Endodermal cell (in vitro differentiated cells): ENCODE measurements around the gene METRN. TPM values are rescaled to one million over a fixed set of nuclear protein-coding genes. Genes with fewer than 3 reads are reported as not detected.
A peak's percentile ranks its signal among the peaks of the same experiment; 100 is the strongest.

Experiments
- DNase-seq: peaks from one replicate; pipeline ENCODE4 v3.0.0-alpha.2; 2017
- H3K27ac ChIP-seq: 2 replicates; pipeline ENCODE4 v1.5.1; 2013; ENCODE audit warnings: mild to moderate bottlenecking, low read depth, low read length, moderate library complexity
- H3K27me3 ChIP-seq: 2 replicates; pipeline ENCODE4 v1.6.1; 2013; ENCODE audit warnings: mild to moderate bottlenecking, low read length, moderate library complexity; ENCODE audit not compliant: insufficient read depth, control insufficient read depth, poor library complexity, severe bottlenecking
- H3K36me3 ChIP-seq: 2 replicates; pipeline ENCODE4 v1.7.0; 2013; ENCODE audit warnings: mild to moderate bottlenecking, low read length, moderate library complexity; ENCODE audit not compliant: control insufficient read depth, insufficient read depth
- H3K4me1 ChIP-seq: one replicate; pipeline ENCODE4 v1.7.0; 2013; ENCODE audit warnings: low read length; ENCODE audit not compliant: control insufficient read depth, insufficient read depth
- H3K4me3 ChIP-seq: 2 replicates; pipeline ENCODE4 v1.5.1; 2013; ENCODE audit warnings: mild to moderate bottlenecking, low read length, moderate library complexity
- H3K9ac ChIP-seq: 2 replicates; pipeline ENCODE4 v1.6.1; 2013; ENCODE audit warnings: mild to moderate bottlenecking, low read length, moderate library complexity; ENCODE audit not compliant: poor library complexity, severe bottlenecking; ENCODE audit errors: extremely low read depth
- H3K9me3 ChIP-seq: 2 replicates; pipeline ENCODE4 v1.6.1; 2013; ENCODE audit warnings: mild to moderate bottlenecking, low read length, moderate library complexity; ENCODE audit not compliant: control insufficient read depth
- H3K27ac Mint-ChIP-seq: 2 replicates; pipeline ENCODE4 v1.8.0; 2020; ENCODE audit warnings: mixed read lengths
- H3K27me3 Mint-ChIP-seq: 2 replicates; pipeline ENCODE4 v1.8.0; 2021; ENCODE audit warnings: mild to moderate bottlenecking, mixed read lengths; ENCODE audit not compliant: insufficient read depth
- H3K36me3 Mint-ChIP-seq: 2 replicates; pipeline ENCODE4 v1.8.0; 2020; ENCODE audit warnings: low read depth, mixed read lengths
- H3K4me1 Mint-ChIP-seq: 2 replicates; pipeline ENCODE4 v1.8.0; 2020; ENCODE audit warnings: mixed read lengths
- H3K4me3 Mint-ChIP-seq: 2 replicates; pipeline ENCODE4 v1.8.0; 2020; ENCODE audit warnings: mild to moderate bottlenecking, moderate library complexity, mixed read lengths
- H3K9me3 Mint-ChIP-seq: 2 replicates; pipeline ENCODE4 v1.8.0; 2020; ENCODE audit warnings: mild to moderate bottlenecking, mixed read lengths
- WGBS, 2 experiments: methylation state at CpG; one replicate each; pipeline versions ENCODE4 v1.1.5 to v1.1.7; 2013; ENCODE audit warnings: missing lambda C conversion rate in 2 of 2, mixed read lengths in 1 of 2; ENCODE audit not compliant: insufficient coverage in 1 of 2, insufficient read length in 1 of 2; 5-methylcytosine and 5-hydroxymethylcytosine counted together
- total RNA-seq, 2 donors: library from RNA; stranded (reverse); fragmentation: NEBNext Ultra II Directional in 1 of 2; extraction: Animal tissue kit (Norgen Biotek cat#: 25700) in 1 of 2; gene quantifications; 2 replicates in 1 of 2; 3 replicates in 1 of 2; pipeline ENCODE4 v1.2.1, GENCODE V29; 2021
- TF ChIP-seq, protein P1 (sequence below): fragments of 200-600 bp; sonication (generic); conservative IDR thresholded peaks from 2 replicates; pipeline ENCODE4 v1.5.0; 2021; ENCODE audit warnings: antibody characterized with exemption, mild to moderate bottlenecking

Gene METRN
- total RNA-seq, 2 donors from 2014 or later: 33.4 to 38.5 TPM

DNA sequence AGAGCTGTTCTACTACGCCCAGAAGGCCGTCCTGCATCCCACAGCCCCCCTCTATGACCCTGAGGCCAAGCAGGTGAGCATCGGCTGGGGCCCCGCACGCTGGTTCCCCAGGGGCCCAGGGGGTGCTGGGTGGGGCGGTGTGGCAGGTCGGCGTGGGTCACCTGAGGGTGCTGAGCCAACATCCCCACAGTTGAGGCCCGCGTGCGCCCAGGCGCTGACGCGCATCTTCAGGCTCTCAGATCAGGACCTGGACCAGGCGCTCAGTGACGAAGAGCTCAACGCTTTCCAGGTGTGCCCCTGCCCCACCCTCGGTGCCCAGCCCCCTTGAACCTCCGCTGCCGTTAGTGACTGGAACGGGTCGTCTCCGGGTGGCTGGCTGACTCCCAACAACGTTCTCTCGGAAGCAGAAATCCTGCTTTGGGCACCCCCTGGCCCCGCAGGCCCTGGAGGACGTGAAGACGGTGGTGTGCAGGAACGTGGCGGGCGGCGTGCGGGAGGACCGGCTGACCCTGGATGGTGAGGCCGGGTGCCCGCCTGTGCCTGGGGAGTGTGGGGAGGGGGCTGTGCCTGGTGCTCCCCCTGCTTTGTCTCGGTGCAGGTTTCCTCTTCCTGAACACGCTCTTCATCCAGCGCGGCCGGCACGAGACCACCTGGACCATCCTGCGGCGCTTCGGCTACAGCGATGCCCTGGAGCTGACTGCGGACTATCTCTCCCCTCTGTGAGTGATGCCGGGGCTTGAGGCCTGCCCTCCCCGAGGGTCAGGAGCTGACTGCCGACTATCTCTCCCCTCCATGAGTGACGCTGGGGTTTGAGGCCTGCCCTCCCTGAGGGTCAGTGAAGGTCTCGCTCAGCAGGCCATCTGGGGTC lies 44.2 kb upstream of the METRN start:
- Histone ChIP-seq H3K27me3 (no peaks in the 10 kb centered on the region), H3K4me1 (peaks cover 4% of the 10 kb centered on the region), H3K36me3 (peaks cover 40% of the 10 kb centered on the region), H3K9me3 (no peaks in the 10 kb centered on the region), H3K9ac (no peak overlapping the region), H3K4me3 (no peak overlapping the region), H3K27ac (no peak overlapping the region)
- 96% methylated on average over 27 to 48 of the region's 52 CpGs for WGBS, 2 experiments
- H3K27me3 Mint-ChIP-seq: no peaks in the 10 kb centered on the region
- H3K4me3 Mint-ChIP-seq: peak overlapping the region; percentile 70
- peaks cover 18% of the 10 kb centered on the region for H3K36me3 Mint-ChIP-seq
- H3K27ac Mint-ChIP-seq: no peak overlapping the region
- TF ChIP-seq, protein P1, sequence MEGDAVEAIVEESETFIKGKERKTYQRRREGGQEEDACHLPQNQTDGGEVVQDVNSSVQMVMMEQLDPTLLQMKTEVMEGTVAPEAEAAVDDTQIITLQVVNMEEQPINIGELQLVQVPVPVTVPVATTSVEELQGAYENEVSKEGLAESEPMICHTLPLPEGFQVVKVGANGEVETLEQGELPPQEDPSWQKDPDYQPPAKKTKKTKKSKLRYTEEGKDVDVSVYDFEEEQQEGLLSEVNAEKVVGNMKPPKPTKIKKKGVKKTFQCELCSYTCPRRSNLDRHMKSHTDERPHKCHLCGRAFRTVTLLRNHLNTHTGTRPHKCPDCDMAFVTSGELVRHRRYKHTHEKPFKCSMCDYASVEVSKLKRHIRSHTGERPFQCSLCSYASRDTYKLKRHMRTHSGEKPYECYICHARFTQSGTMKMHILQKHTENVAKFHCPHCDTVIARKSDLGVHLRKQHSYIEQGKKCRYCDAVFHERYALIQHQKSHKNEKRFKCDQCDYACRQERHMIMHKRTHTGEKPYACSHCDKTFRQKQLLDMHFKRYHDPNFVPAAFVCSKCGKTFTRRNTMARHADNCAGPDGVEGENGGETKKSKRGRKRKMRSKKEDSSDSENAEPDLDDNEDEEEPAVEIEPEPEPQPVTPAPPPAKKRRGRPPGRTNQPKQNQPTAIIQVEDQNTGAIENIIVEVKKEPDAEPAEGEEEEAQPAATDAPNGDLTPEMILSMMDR: no peak
- DNase-seq: no peak
- no peaks in the 10 kb centered on the region for H3K9me3 Mint-ChIP-seq
- H3K4me1 Mint-ChIP-seq: peaks cover 9% of the 10 kb centered on the region

GRCh38 chr16:671353-672131 lies 43.4 kb upstream of the METRN start:
- WGBS, 2 experiments: 95% methylated on average over 20 to 40 of the region's 40 CpGs
- Mint-ChIP-seq H3K9me3 (no peaks in the 10 kb centered on the region), H3K27me3 (no peaks in the 10 kb centered on the region), H3K27ac (no peak overlapping the region), H3K4me3 (no peak overlapping the region), H3K4me1 (peaks cover 9% of the 10 kb centered on the region), H3K36me3 (peaks cover 18% of the 10 kb centered on the region)
- Histone ChIP-seq H3K4me1 (peaks cover 4% of the 10 kb centered on the region), H3K27ac (no peak overlapping the region), H3K9me3 (no peaks in the 10 kb centered on the region), H3K9ac (no peak overlapping the region), H3K36me3 (peaks cover 40% of the 10 kb centered on the region), H3K27me3 (no peaks in the 10 kb centered on the region), H3K4me3 (no peak overlapping the region)
- TF ChIP-seq, protein P1: no peak
- DNase-seq: no peak

DNA sequence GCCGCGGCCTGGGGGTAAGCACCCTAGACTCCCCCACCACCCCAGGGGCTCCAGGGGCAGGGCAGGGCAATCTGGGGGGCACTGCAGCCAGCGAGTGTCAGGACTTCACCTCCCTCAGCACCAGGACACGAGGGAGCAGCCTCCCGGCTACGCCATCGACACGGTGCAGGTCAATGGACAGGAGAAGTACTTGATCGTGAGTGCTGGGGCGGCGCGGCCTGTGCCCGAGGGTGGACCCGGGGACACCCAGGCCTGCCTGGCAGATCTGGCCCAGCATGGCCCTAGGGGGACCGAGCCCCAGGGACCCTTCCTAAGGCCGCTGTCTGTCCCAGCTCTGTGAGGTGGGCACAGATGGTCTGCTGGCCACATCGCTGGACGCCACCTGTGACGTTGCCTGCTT lies 42.5 kb upstream of the METRN start:
- no peak overlapping the region for H3K4me3 Mint-ChIP-seq
- Histone ChIP-seq H3K9me3 (no peaks in the 10 kb centered on the region), H3K36me3 (peaks cover 40% of the 10 kb centered on the region), H3K27me3 (no peaks in the 10 kb centered on the region), H3K27ac (no peak overlapping the region), H3K9ac (no peak overlapping the region), H3K4me3 (no peak overlapping the region), H3K4me1 (peaks cover 3% of the 10 kb centered on the region)
- TF ChIP-seq, protein P1: no peak
- peaks cover 18% of the 10 kb centered on the region for H3K36me3 Mint-ChIP-seq
- WGBS, 2 experiments: 94 to 98% methylated on average over 13 to 19 of the region's 19 CpGs
- H3K27me3 Mint-ChIP-seq: no peaks in the 10 kb centered on the region
- H3K27ac Mint-ChIP-seq: no peak overlapping the region
- H3K9me3 Mint-ChIP-seq: no peaks in the 10 kb centered on the region
- no peak for DNase-seq
- peaks cover 9% of the 10 kb centered on the region for H3K4me1 Mint-ChIP-seq
